MG63 (cell line): Measurements from ENCODE around the gene NOLC1. TPM values are rescaled to one million over a fixed set of nuclear protein-coding genes. Genes with fewer than 3 reads are reported as not detected.
A peak's percentile ranks its signal among the peaks of the same experiment; 100 is the strongest.
"Not testable (repeated sequence)": the region's sequence is repeated elsewhere in the genome, so short reads cannot be mapped to it uniquely, and the experiment has no call there.

Experiments
- DNase-seq: peaks from one replicate; pipeline ENCODE4 v3.0.0-alpha.2; 2020
- H3K27me3 ChIP-seq: fragments of 250-450 bp; sonication (Bioruptor Pico); 2 replicates; pipeline ENCODE4 v1.5.1; 2020; ENCODE audit warnings: mild to moderate bottlenecking, moderate library complexity
- H3K36me3 ChIP-seq: fragments of 250-450 bp; sonication (Bioruptor Pico); 2 replicates; pipeline ENCODE4 v1.5.1; 2020; ENCODE audit warnings: mild to moderate bottlenecking, moderate library complexity
- H3K4me3 ChIP-seq: fragments of 250-450 bp; sonication (Bioruptor Pico); 2 replicates; pipeline ENCODE4 v1.5.1; 2020; ENCODE audit warnings: mild to moderate bottlenecking, moderate library complexity
- H3K9me3 ChIP-seq: fragments of 250-450 bp; sonication (Bioruptor Pico); 2 replicates; pipeline ENCODE4 v1.5.1; 2020; ENCODE audit warnings: mild to moderate bottlenecking, moderate library complexity
- total RNA-seq: library from RNA; depleted of rRNA; stranded (reverse); fragments of >200 nt; shearing (Covaris generic); gene quantifications from 2 replicates; pipeline ENCODE4 v1.2.3, GENCODE V29; 2014; ENCODE audit warnings: low replicate concordance

NOLC1 gene
- total RNA-seq, 1 experiment from 2014 or later, result 120 TPM

- Histone ChIP-seq H3K9me3 (no peaks in the 10 kb centered on the region), H3K27me3 (no peaks in the 10 kb centered on the region), H3K4me3 (no peak overlapping the region), H3K36me3 (peaks cover 3% of the 10 kb centered on the region; the same call in 1 of the 2 replicates)
- no peak for DNase-seq
Observed at GRCh38 chr10:102172288-102172687, 20.1 kb downstream of the NOLC1 start.

GRCh38 chr10:102175415-102175814 is 23.2 kb downstream of the NOLC1 start:
- Histone ChIP-seq H3K27me3 (no peaks in the 10 kb centered on the region), H3K4me3 (no peak overlapping the region), H3K36me3 (no peaks in the 10 kb centered on the region), H3K9me3 (no peaks in the 10 kb centered on the region)
- DNase-seq, result no peak

GRCh38 chr10:102184606-102185005 is 32.4 kb downstream of the NOLC1 start:
- Histone ChIP-seq H3K4me3 (no peak overlapping the region), H3K9me3 (peaks cover 8% of the 10 kb centered on the region), H3K27me3 (no peaks in the 10 kb centered on the region), H3K36me3 (no peaks in the 10 kb centered on the region)
- no peak for DNase-seq

- no peak overlapping the region for H3K4me3 ChIP-seq
- H3K36me3 ChIP-seq, result no peaks in the 10 kb centered on the region
- H3K9me3 ChIP-seq, result peaks cover 8% of the 10 kb centered on the region
- H3K27me3 ChIP-seq, result no peaks in the 10 kb centered on the region
- no peak for DNase-seq
Observed at GRCh38 chr10:102185272-102185671, 33.1 kb downstream of the NOLC1 start.

GRCh38 chr10:102185811-102186527 is 33.8 kb downstream of the NOLC1 start:
- Histone ChIP-seq H3K9me3 (peaks cover 8% of the 10 kb centered on the region), H3K27me3 (no peaks in the 10 kb centered on the region), H3K36me3 (no peaks in the 10 kb centered on the region), H3K4me3 (no peak overlapping the region)
- DNase-seq, result no peak

- no peaks in the 10 kb centered on the region for H3K27me3 ChIP-seq
- DNase-seq, result no peak
- H3K9me3 ChIP-seq, result peaks cover 18% of the 10 kb centered on the region
- H3K36me3 ChIP-seq, result no peaks in the 10 kb centered on the region
- H3K4me3 ChIP-seq, result no peak overlapping the region
Observed at GRCh38 chr10:102188298-102188940, 36.2 kb downstream of the NOLC1 start.

- H3K27me3 ChIP-seq, DNase-seq, H3K4me3 ChIP-seq, H3K36me3 ChIP-seq: not testable (repeated sequence)
- peaks cover 16% of the 10 kb centered on the region for H3K9me3 ChIP-seq
Observed at GRCh38 chr10:102188941-102189898, 37.0 kb downstream of the NOLC1 start.

GRCh38 chr10:102191956-102192355 is 39.8 kb downstream of the NOLC1 start:
- no peak overlapping the region for H3K4me3 ChIP-seq
- DNase-seq, result no peak
- no peaks in the 10 kb centered on the region for H3K27me3 ChIP-seq
- peaks cover 10% of the 10 kb centered on the region for H3K9me3 ChIP-seq
- no peaks in the 10 kb centered on the region for H3K36me3 ChIP-seq

- no peaks in the 10 kb centered on the region for H3K36me3 ChIP-seq
- DNase-seq, result no peak
- H3K9me3 ChIP-seq, result peaks cover 10% of the 10 kb centered on the region
- no peaks in the 10 kb centered on the region for H3K27me3 ChIP-seq
- no peak overlapping the region for H3K4me3 ChIP-seq
Observed at GRCh38 chr10:102195296-102195870, 43.2 kb downstream of the NOLC1 start.

GRCh38 chr10:102196893-102197292 is 44.7 kb downstream of the NOLC1 start:
- Histone ChIP-seq H3K36me3 (no peaks in the 10 kb centered on the region), H3K27me3 (no peaks in the 10 kb centered on the region), H3K4me3 (no peak overlapping the region), H3K9me3 (peaks cover 8% of the 10 kb centered on the region)
- DNase-seq, result no peak

GRCh38 chr10:102198027-102198426 is 45.8 kb downstream of the NOLC1 start:
- Histone ChIP-seq H3K9me3 (no peaks in the 10 kb centered on the region), H3K36me3 (no peaks in the 10 kb centered on the region), H3K27me3 (no peaks in the 10 kb centered on the region), H3K4me3 (no peak overlapping the region)
- DNase-seq, result no peak

- no peak for DNase-seq
- Histone ChIP-seq H3K36me3 (no peaks in the 10 kb centered on the region), H3K4me3 (no peak overlapping the region), H3K27me3 (no peaks in the 10 kb centered on the region), H3K9me3 (peaks cover 3% of the 10 kb centered on the region; the same call in 1 of the 2 replicates)
Observed at GRCh38 chr10:102200751-102201640, 48.8 kb downstream of the NOLC1 start.

GRCh38 chr10:102202386-102202785 is 50.2 kb downstream of the NOLC1 start:
- Histone ChIP-seq H3K9me3 (peaks cover 3% of the 10 kb centered on the region; the same call in 1 of the 2 replicates), H3K4me3 (no peak overlapping the region), H3K36me3 (no peaks in the 10 kb centered on the region), H3K27me3 (no peaks in the 10 kb centered on the region)
- no peak for DNase-seq

- Histone ChIP-seq H3K27me3 (no peaks in the 10 kb centered on the region), H3K36me3 (no peaks in the 10 kb centered on the region), H3K4me3 (no peak overlapping the region), H3K9me3 (peaks cover 3% of the 10 kb centered on the region; the same call in 1 of the 2 replicates)
- peak; percentile 29 for DNase-seq
Observed at GRCh38 chr10:102208311-102209035, 56.3 kb downstream of the NOLC1 start.

- Histone ChIP-seq H3K27me3 (no peaks in the 10 kb centered on the region), H3K36me3 (no peaks in the 10 kb centered on the region), H3K4me3 (no peak overlapping the region)
Observed at GRCh38 chr10:102211615-102212299, 59.6 kb downstream of the NOLC1 start.

More at GRCh38 chr10:102211615-102212299, 59.6 kb downstream of the NOLC1 start:
- no peak for DNase-seq
- no peaks in the 10 kb centered on the region for H3K9me3 ChIP-seq
